ENCODE data around the gene OR6J1. TPM values are rescaled to one million over a fixed set of nuclear protein-coding genes. Genes with fewer than 3 reads are reported as not detected.

Gene OR6J1
- total and polyA plus RNA-seq, 2 of the 13 experiments (the other 11 are each of a cell fraction or from before 2014, with no cell fraction given) = not detected

GRCh38 chr14:22589096-22589839 lies 54.9 kb downstream of the OR6J1 start, which contains the start of gene DAD1 (continued):
- TF ChIP-seq ZHX1 (CRISPR knock-in tag; IDR thresholded peaks at IDR 0.05; ENCODE audit: low read depth) (no peak; the same call in 1 of the 2 replicates), ZNF333 (CRISPR knock-in tag; IDR thresholded peaks at IDR 0.05; ENCODE audit: borderline replicate concordance) (no peak; the same call in none of the 2 replicates), ATRX (CRISPR knock-in tag; IDR thresholded peaks at IDR 0.05; ENCODE audit: borderline replicate concordance) (peak; percentile 64), LCORL (IDR thresholded peaks at IDR 0.05) (no peak), LCORL (CRISPR knock-in tag; IDR thresholded peaks at IDR 0.05) (peak; percentile 82), ZNF543 (CRISPR knock-in tag; IDR thresholded peaks at IDR 0.05) (peak; percentile 81; the same call in 1 of the 2 replicates), ZNF580 (CRISPR knock-in tag; IDR thresholded peaks at IDR 0.05; ENCODE audit: borderline replicate concordance, low read depth) (peak; percentile 80), HOXD1 (CRISPR knock-in tag; IDR thresholded peaks at IDR 0.05) (peak; percentile 42; the same call in 1 of the 2 replicates), NR0B2 (CRISPR knock-in tag; IDR thresholded peaks at IDR 0.05) (peak; percentile 62), ZNF446 (CRISPR knock-in tag; IDR thresholded peaks at IDR 0.05) (no peak), RARA (CRISPR knock-in tag; IDR thresholded peaks at IDR 0.05) (peak; percentile 56; the same call in 1 of the 2 replicates), ONECUT2 (CRISPR knock-in tag; IDR thresholded peaks at IDR 0.05) (no peak), USF2 (IDR thresholded peaks at IDR 0.05; ENCODE audit: low read depth, low read length) (peak; percentile 70), USF2 (CRISPR knock-in tag; IDR thresholded peaks at IDR 0.05; ENCODE audit: borderline replicate concordance) (peak; percentile 85; the same call in 1 of the 2 replicates), ZNF616 (CRISPR knock-in tag; IDR thresholded peaks at IDR 0.05; ENCODE audit: low read depth) (0 out of 2 replicates have a peak, but pooled peaks have one; percentile 68), TEAD3 (CRISPR knock-in tag; optimal IDR thresholded peaks at IDR 0.05; ENCODE audit: borderline replicate concordance) (peak; percentile 61), NCOA1 (CRISPR knock-in tag; IDR thresholded peaks at IDR 0.05) (no peak), AGO1 (IDR thresholded peaks at IDR 0.05; ENCODE audit: low read depth, low read length, poor library complexity, severe bottlenecking) (peak; percentile 86), ZSCAN20 (CRISPR knock-in tag; IDR thresholded peaks at IDR 0.05; ENCODE audit: borderline replicate concordance) (no peak), ZFP37 (CRISPR knock-in tag; IDR thresholded peaks at IDR 0.05; ENCODE audit: borderline replicate concordance) (0 out of 2 replicates have a peak, but pooled peaks have one; percentile 8), ASH2L (IDR thresholded peaks at IDR 0.05; ENCODE audit: insufficient read length, low read depth, low read length) (peak; percentile 81), PBX2 (CRISPR knock-in tag; IDR thresholded peaks at IDR 0.05) (peak; percentile 34), HES4 (CRISPR knock-in tag; IDR thresholded peaks at IDR 0.05; ENCODE audit: borderline replicate concordance) (peak; percentile 20; the same call in 1 of the 2 replicates)
